Suprapubic skin (tissue), 3 donors: ENCODE data around the gene EEF1AKMT2.

Experiments
- POLR2A ChIP-seq, 2 donors: fragments of 450-650 bp; IDR thresholded peaks; one replicate each; pipeline ENCODE4 v1.6.1; 2017; ENCODE audit warnings: antibody characterized with exemption in 2 of 2, mild to moderate bottlenecking in 2 of 2, moderate library complexity in 2 of 2
- TF ChIP-seq, protein P1 (sequence below), 2 donors: fragments of 200-600 bp in 1 of 2; fragments of 450-650 bp in 1 of 2; sonication (generic) in 1 of 2; IDR thresholded peaks; one replicate each; pipeline ENCODE4 v1.5.1; 2016 to 2019; ENCODE audit warnings: antibody characterized with exemption in 2 of 2, mild to moderate bottlenecking in 1 of 2, moderate library complexity in 1 of 2

DNA sequence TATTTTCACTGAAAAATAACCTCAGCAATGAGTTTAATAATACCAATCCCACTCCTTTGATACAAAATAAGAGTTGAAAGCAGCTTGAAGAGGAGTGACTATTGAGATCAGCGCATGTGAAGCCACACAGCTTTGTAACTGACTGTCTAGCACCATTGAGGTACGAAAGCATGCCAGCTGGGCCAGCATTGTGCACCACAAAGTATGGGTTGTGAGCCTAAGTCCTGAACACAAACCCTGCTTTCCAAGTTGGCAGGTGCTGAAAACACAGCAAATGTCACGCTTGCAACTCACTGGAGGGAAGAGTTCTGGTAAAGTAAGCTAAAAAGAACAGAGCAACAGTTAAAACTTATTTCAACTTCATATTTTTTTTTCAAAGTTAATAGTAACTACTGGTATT lies 43.5 kb downstream of the EEF1AKMT2 start:
- TF ChIP-seq POLR2A (IDR thresholded peaks at IDR 0.05): no peak
- TF ChIP-seq, protein P1, sequence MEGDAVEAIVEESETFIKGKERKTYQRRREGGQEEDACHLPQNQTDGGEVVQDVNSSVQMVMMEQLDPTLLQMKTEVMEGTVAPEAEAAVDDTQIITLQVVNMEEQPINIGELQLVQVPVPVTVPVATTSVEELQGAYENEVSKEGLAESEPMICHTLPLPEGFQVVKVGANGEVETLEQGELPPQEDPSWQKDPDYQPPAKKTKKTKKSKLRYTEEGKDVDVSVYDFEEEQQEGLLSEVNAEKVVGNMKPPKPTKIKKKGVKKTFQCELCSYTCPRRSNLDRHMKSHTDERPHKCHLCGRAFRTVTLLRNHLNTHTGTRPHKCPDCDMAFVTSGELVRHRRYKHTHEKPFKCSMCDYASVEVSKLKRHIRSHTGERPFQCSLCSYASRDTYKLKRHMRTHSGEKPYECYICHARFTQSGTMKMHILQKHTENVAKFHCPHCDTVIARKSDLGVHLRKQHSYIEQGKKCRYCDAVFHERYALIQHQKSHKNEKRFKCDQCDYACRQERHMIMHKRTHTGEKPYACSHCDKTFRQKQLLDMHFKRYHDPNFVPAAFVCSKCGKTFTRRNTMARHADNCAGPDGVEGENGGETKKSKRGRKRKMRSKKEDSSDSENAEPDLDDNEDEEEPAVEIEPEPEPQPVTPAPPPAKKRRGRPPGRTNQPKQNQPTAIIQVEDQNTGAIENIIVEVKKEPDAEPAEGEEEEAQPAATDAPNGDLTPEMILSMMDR (IDR thresholded peaks at IDR 0.05): no peak
